Measurements from ENCODE around the gene FERMT2.

The FERMT2 gene

GRCh38 chr14:52888159-52888558, 62.7 kb downstream of the FERMT2 start:
- ChIA-PET POLR2A (no interaction called here), CTCF (interaction anchor here (0.8 to 1.7 kb wide), 4 partner anchors 9 to 65 kb away, joined by 3 to 6 read pairs (median 4); no protein-coding TSS in a partner anchor)
- no peak for DNase-seq (ENCODE audit: extremely low spot score)
- no peak for TF ChIP-seq CTCF (IDR thresholded peaks at IDR 0.05; ENCODE audit: control extremely low read depth, extremely low read depth, low read depth, missing control alignments)

- no peak for TF ChIP-seq CTCF (IDR thresholded peaks at IDR 0.05; ENCODE audit: control extremely low read depth, extremely low read depth, low read depth, missing control alignments)
- ChIA-PET CTCF (interaction anchor here (1.3 to 1.9 kb wide), 2 partner anchors 10 to 13 kb away, joined by 3 to 5 read pairs; no protein-coding TSS in a partner anchor), POLR2A (no interaction called here)
- DNase-seq (ENCODE audit: extremely low spot score) = no peak
Observed at GRCh38 chr14:52885230-52885629, 65.6 kb downstream of the FERMT2 start.

- POLR2A ChIA-PET = no interaction called here
- CTCF ChIA-PET = interaction anchor here (1.2 to 1.9 kb wide), 2 partner anchors 12 to 24 kb away, joined by 3 to 5 read pairs; no protein-coding TSS in a partner anchor
- TF ChIP-seq CTCF (IDR thresholded peaks at IDR 0.05; ENCODE audit: control extremely low read depth, extremely low read depth, low read depth, missing control alignments) = no peak
- no peak for DNase-seq (ENCODE audit: extremely low spot score)
Observed at GRCh38 chr14:52883658-52884057, 67.2 kb downstream of the FERMT2 start.

- no peak for TF ChIP-seq CTCF (IDR thresholded peaks at IDR 0.05; ENCODE audit: control extremely low read depth, extremely low read depth, low read depth, missing control alignments)
- CTCF ChIA-PET = interaction anchor here (1.2 to 1.8 kb wide), 3 partner anchors 12 to 23 kb away, joined by 3 to 9 read pairs (median 4); no protein-coding TSS in a partner anchor
- POLR2A ChIA-PET = no interaction called here
- no peak for DNase-seq (ENCODE audit: extremely low spot score)
Observed at GRCh38 chr14:52882824-52883223, 68.0 kb downstream of the FERMT2 start.

GRCh38 chr14:52879958-52880357, 70.9 kb downstream of the FERMT2 start:
- ChIA-PET CTCF (interaction anchor here (1.2 to 1.3 kb wide), 2 partner anchors 8 to 14 kb away, joined by 4 read pairs; no protein-coding TSS in a partner anchor), POLR2A (no interaction called here)
- DNase-seq (ENCODE audit: extremely low spot score) = no peak
- TF ChIP-seq CTCF (IDR thresholded peaks at IDR 0.05; ENCODE audit: control extremely low read depth, extremely low read depth, low read depth, missing control alignments) = no peak

- no peak for DNase-seq (ENCODE audit: extremely low spot score)
- CTCF ChIA-PET = interaction anchor here (1.3 kb wide), 1 partner anchor 9 kb away, joined by 4 read pairs; no protein-coding TSS in a partner anchor
- no peak for TF ChIP-seq CTCF (IDR thresholded peaks at IDR 0.05; ENCODE audit: control extremely low read depth, extremely low read depth, low read depth, missing control alignments)
- POLR2A ChIA-PET = no interaction called here
Observed at GRCh38 chr14:52878946-52879345, 71.9 kb downstream of the FERMT2 start.

Data from GM10248 (cell line).